GM19397 (cell line): ENCODE measurements around the gene CRELD2.

ENCODE experiments used
- ATAC-seq: cut with Tn5 transposase; IDR thresholded peaks from one replicate; pipeline ENCODE4 v1.9.1; 2021; ENCODE audit warnings: mild to moderate bottlenecking, moderate library complexity; ENCODE audit not compliant: unreplicated experiment

The CRELD2 gene

GRCh38 chr22:49910229-49911155, 7.9 kb upstream of the CRELD2 start:
- no peak for ATAC-seq

GRCh38 chr22:49911881-49912625, 6.4 kb upstream of the CRELD2 start:
- no peak for ATAC-seq

GRCh38 chr22:49913026-49913425, 5.4 kb upstream of the CRELD2 start:
- ATAC-seq, result no peak

GRCh38 chr22:49913446-49913845, 5.0 kb upstream of the CRELD2 start:
- ATAC-seq, result no peak

- ATAC-seq, result no peak
Observed at GRCh38 chr22:49914256-49914655, 4.2 kb upstream of the CRELD2 start.

GRCh38 chr22:49915610-49916009, 2.8 kb upstream of the CRELD2 start:
- ATAC-seq, result no peak

GRCh38 chr22:49916831-49917230, 1.6 kb upstream of the CRELD2 start:
- ATAC-seq, result no peak

GRCh38 chr22:49918911-49919881, 762 bp downstream of the CRELD2 start:
- no peak for ATAC-seq

GRCh38 chr22:49920859-49921258, 2.4 kb downstream of the CRELD2 start:
- ATAC-seq, result no peak

- no peak for ATAC-seq
Observed at GRCh38 chr22:49921508-49922278, 3.3 kb downstream of the CRELD2 start.

GRCh38 chr22:49922484-49922883, 4.0 kb downstream of the CRELD2 start:
- no peak for ATAC-seq

GRCh38 chr22:49922926-49923325, 4.5 kb downstream of the CRELD2 start:
- no peak for ATAC-seq

GRCh38 chr22:49923445-49923844, 5.0 kb downstream of the CRELD2 start:
- ATAC-seq, result no peak

GRCh38 chr22:49924113-49924833, 5.8 kb downstream of the CRELD2 start:
- ATAC-seq, result no peak

GRCh38 chr22:49925525-49926128, 7.2 kb downstream of the CRELD2 start:
- no peak for ATAC-seq

- no peak for ATAC-seq
Observed at GRCh38 chr22:49926916-49927315, 8.5 kb downstream of the CRELD2 start.

- no peak for ATAC-seq
Observed at GRCh38 chr22:49927483-49928184, 9.2 kb downstream of the CRELD2 start.

- no peak for ATAC-seq
Observed at GRCh38 chr22:49928185-49928495, 9.7 kb downstream of the CRELD2 start.
